SK-N-SH treated with all-trans-retinoic acid at 6 μM for 48 hours (cell line): Measurements from ENCODE around the gene TSPAN18.

ENCODE experiments used
- ATAC-seq: fragments of 200-7000 bp; cut with Tn5 transposase; 3 replicates; pipeline ENCODE4 v1.9.1; 2020; ENCODE audit warnings: mild to moderate bottlenecking, moderate library complexity
- ARNTL ChIP-seq: fragments of 450-650 bp; formaldehyde crosslinking; IDR thresholded peaks from 2 replicates; pipeline ENCODE4 v1.5.0; 2020; ENCODE audit warnings: low read depth, mild to moderate bottlenecking, moderate library complexity, borderline replicate concordance
- CSDC2 ChIP-seq: fragments of 250-450 bp; sonication (Bioruptor Pico); IDR thresholded peaks from 2 replicates; pipeline ENCODE4 v1.5.0; 2020; ENCODE audit warnings: mild to moderate bottlenecking, moderate library complexity
- CSRNP3 ChIP-seq: fragments of 250-450 bp; sonication (Bioruptor Pico); IDR thresholded peaks from 2 replicates; pipeline ENCODE4 v1.5.1; 2021; ENCODE audit warnings: mild to moderate bottlenecking, moderate library complexity
- ESRRG ChIP-seq: fragments of 250-450 bp; sonication (Bioruptor Pico); IDR thresholded peaks from 2 replicates; pipeline ENCODE4 v1.6.1; 2021; ENCODE audit warnings: mild to moderate bottlenecking
- GLIS3 ChIP-seq: fragments of 250-450 bp; sonication (Bioruptor Pico); IDR thresholded peaks from 2 replicates; pipeline ENCODE4 v1.5.0; 2020; ENCODE audit warnings: mild to moderate bottlenecking, moderate library complexity
- OSR1 ChIP-seq: fragments of 250-450 bp; sonication (Bioruptor Pico); IDR thresholded peaks from 2 replicates; pipeline ENCODE4 v1.8.0; 2022; ENCODE audit warnings: moderate library complexity, mild to moderate bottlenecking, inconsistent platforms
- PATZ1 ChIP-seq: fragments of 250-450 bp; sonication (Bioruptor Pico); IDR thresholded peaks from 2 replicates; pipeline ENCODE4 v1.8.0; 2020; ENCODE audit warnings: mild to moderate bottlenecking, moderate library complexity, borderline replicate concordance
- RARB ChIP-seq: fragments of 250-450 bp; sonication (Bioruptor Pico); IDR thresholded peaks from 2 replicates; pipeline ENCODE4 v1.8.0; 2021; ENCODE audit warnings: mild to moderate bottlenecking, moderate library complexity
- SNAI2 ChIP-seq: fragments of 250-450 bp; sonication (Bioruptor Pico); IDR thresholded peaks from 2 replicates; pipeline ENCODE4 v1.5.0; 2020; ENCODE audit warnings: mild to moderate bottlenecking, moderate library complexity
- TCF4 ChIP-seq: fragments of 250-450 bp; sonication (Bioruptor Pico); IDR thresholded peaks from 2 replicates; pipeline ENCODE4 v1.8.0; 2021; ENCODE audit warnings: mild to moderate bottlenecking, moderate library complexity, borderline replicate concordance
- TOX ChIP-seq: fragments of 250-450 bp; sonication (Bioruptor Pico); IDR thresholded peaks from 2 replicates; pipeline ENCODE4 v1.8.0; 2021; ENCODE audit warnings: mild to moderate bottlenecking, moderate library complexity, borderline replicate concordance
- ZFP3 ChIP-seq: fragments of 250-450 bp; sonication (Bioruptor Pico); IDR thresholded peaks from 2 replicates; pipeline ENCODE4 v1.5.0; 2020; ENCODE audit warnings: mild to moderate bottlenecking, moderate library complexity
- ZNF8 ChIP-seq: fragments of 450-650 bp; formaldehyde crosslinking; IDR thresholded peaks from 2 replicates; pipeline ENCODE4 v1.5.0; 2020; ENCODE audit warnings: mild to moderate bottlenecking, moderate library complexity
- TF ChIP-seq, protein P1 (sequence below): fragments of 250-450 bp; sonication (Bioruptor Pico); IDR thresholded peaks from 2 replicates; pipeline ENCODE4 v1.8.0; 2021; ENCODE audit warnings: low read depth, mild to moderate bottlenecking, moderate library complexity, borderline replicate concordance
- TF ChIP-seq, protein P2 (sequence below): fragments of 250-450 bp; sonication (Bioruptor Pico); IDR thresholded peaks from 2 replicates; pipeline ENCODE4 v1.5.1; 2020; ENCODE audit warnings: low read depth, mild to moderate bottlenecking, moderate library complexity
- TF ChIP-seq, protein P3 (sequence below): fragments of 250-450 bp; sonication (Bioruptor Pico); IDR thresholded peaks from 2 replicates; pipeline ENCODE4 v1.5.0; 2020; ENCODE audit warnings: mild to moderate bottlenecking, moderate library complexity

Gene TSPAN18

DNA sequence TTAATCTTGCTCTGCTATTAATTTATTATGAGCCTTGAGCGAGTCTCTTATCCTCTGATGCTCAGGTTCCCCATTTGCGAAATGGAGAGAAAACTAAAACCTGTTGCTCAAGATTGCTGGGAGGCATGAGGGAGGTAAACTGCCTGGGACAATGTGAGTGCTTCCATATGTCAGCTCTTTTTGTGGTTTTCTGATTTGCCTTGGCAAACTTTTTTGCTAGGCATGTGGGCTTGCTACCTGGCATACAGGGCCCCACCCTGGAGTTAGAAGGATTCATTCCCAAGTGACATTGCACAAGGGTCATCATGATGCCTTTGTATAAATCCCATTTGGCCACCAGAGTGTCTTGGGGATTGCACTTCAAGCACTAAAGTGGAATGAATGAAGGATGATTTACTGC, 22.4 kb downstream of the TSPAN18 start:
- no peak for ATAC-seq
- TF ChIP-seq, protein P1, sequence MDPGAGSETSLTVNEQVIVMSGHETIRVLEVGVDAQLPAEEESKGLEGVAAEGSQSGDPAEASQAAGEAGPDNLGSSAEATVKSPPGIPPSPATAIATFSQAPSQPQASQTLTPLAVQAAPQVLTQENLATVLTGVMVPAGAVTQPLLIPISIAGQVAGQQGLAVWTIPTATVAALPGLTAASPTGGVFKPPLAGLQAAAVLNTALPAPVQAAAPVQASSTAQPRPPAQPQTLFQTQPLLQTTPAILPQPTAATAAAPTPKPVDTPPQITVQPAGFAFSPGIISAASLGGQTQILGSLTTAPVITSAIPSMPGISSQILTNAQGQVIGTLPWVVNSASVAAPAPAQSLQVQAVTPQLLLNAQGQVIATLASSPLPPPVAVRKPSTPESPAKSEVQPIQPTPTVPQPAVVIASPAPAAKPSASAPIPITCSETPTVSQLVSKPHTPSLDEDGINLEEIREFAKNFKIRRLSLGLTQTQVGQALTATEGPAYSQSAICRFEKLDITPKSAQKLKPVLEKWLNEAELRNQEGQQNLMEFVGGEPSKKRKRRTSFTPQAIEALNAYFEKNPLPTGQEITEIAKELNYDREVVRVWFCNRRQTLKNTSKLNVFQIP = no peak
- TF ChIP-seq ZNF8 = no peak
- TF ChIP-seq GLIS3 (CRISPR knock-in tag) = no peak
- TF ChIP-seq TOX (CRISPR knock-in tag) = no peak
- TF ChIP-seq, protein P2, sequence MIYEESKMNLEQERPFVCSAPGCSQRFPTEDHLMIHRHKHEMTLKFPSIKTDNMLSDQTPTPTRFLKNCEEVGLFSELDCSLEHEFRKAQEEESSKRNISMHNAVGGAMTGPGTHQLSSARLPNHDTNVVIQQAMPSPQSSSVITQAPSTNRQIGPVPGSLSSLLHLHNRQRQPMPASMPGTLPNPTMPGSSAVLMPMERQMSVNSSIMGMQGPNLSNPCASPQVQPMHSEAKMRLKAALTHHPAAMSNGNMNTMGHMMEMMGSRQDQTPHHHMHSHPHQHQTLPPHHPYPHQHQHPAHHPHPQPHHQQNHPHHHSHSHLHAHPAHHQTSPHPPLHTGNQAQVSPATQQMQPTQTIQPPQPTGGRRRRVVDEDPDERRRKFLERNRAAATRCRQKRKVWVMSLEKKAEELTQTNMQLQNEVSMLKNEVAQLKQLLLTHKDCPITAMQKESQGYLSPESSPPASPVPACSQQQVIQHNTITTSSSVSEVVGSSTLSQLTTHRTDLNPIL (CRISPR knock-in tag) = no peak
- TF ChIP-seq PATZ1 (CRISPR knock-in tag) = no peak
- no peak for TF ChIP-seq OSR1 (CRISPR knock-in tag)
- no peak for TF ChIP-seq RARB (CRISPR knock-in tag)
- no peak for TF ChIP-seq CSDC2
- TF ChIP-seq SNAI2 (CRISPR knock-in tag) = no peak

DNA sequence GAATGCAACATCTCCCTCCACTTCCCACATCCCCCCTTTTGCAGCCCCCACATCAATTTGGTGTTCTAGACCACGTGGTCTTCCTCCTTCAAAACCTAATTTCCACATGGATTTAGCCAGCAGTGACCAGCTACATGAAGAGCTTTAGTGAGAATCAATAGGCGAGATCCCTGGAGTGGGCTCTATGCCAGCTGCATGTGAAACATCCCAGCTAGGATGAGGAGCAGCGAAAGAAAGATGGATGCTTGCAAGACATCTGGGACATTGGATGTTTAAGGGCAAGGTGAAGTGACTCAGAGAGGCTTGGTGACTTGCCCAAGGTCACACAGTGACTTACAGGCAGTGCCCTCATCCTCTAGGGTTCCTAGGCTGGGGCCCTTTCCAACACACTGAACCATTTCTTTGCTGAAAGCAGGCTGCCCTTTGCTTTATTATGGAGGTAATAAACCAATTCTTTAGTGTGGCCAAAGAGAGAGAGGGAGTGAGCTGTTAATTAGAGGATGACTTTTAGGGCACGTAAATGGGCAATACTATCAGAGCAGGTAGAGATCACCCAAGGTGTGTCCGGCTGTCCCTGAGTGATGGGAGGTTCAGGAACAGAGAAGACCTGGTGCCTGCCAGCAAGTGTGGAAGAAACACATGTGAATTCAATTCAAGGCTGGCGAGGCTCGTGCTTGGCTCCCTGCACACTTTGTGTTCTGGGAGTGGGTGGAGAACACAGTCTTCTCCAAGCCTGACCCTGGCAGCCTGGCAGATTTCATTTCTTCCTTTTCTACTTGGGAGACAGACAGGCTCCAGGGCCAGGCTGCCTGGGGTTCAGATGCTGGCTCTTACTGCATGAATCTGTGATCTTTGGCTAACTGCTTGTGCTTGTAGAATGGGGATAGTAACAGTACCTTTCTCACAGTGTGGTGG, 24.0 kb downstream of the TSPAN18 start:
- TF ChIP-seq TCF4 (CRISPR knock-in tag) (no peak), ESRRG (no peak), CSDC2 (no peak), GLIS3 (CRISPR knock-in tag) (no peak), ZNF8 (no peak), TOX (CRISPR knock-in tag) (no peak), CSRNP3 (CRISPR knock-in tag) (no peak)
- TF ChIP-seq, protein P3, sequence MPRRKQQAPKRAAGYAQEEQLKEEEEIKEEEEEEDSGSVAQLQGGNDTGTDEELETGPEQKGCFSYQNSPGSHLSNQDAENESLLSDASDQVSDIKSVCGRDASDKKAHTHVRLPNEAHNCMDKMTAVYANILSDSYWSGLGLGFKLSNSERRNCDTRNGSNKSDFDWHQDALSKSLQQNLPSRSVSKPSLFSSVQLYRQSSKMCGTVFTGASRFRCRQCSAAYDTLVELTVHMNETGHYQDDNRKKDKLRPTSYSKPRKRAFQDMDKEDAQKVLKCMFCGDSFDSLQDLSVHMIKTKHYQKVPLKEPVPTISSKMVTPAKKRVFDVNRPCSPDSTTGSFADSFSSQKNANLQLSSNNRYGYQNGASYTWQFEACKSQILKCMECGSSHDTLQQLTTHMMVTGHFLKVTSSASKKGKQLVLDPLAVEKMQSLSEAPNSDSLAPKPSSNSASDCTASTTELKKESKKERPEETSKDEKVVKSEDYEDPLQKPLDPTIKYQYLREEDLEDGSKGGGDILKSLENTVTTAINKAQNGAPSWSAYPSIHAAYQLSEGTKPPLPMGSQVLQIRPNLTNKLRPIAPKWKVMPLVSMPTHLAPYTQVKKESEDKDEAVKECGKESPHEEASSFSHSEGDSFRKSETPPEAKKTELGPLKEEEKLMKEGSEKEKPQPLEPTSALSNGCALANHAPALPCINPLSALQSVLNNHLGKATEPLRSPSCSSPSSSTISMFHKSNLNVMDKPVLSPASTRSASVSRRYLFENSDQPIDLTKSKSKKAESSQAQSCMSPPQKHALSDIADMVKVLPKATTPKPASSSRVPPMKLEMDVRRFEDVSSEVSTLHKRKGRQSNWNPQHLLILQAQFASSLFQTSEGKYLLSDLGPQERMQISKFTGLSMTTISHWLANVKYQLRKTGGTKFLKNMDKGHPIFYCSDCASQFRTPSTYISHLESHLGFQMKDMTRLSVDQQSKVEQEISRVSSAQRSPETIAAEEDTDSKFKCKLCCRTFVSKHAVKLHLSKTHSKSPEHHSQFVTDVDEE (CRISPR knock-in tag) = no peak
- ATAC-seq = no peak

GRCh38 chr11:44752300-44752699, 25.5 kb downstream of the TSPAN18 start:
- no peak for ATAC-seq
- TF ChIP-seq, protein P1 = no peak
- TF ChIP-seq ARNTL (CRISPR knock-in tag) (no peak), ZFP3 (CRISPR knock-in tag) (no peak)
